A549 (cell line): ENCODE data around the gene CACNA2D2. TPM values are rescaled to one million over a fixed set of nuclear protein-coding genes. Genes with fewer than 3 reads are reported as not detected.

Experiments used
- ATAC-seq, 2 experiments: fragments of 200-7000 bp in 1 of 2; fragments of >200 bp in 1 of 2; cut with Nextera tagmentation in 1 of 2; cut with Tn5 transposase in 1 of 2; 3 replicates each; pipeline versions ENCODE4 v1.8.0 to v1.9.1; 2018 to 2020; ENCODE audit warnings: mild to moderate bottlenecking in 1 of 2, moderate library complexity in 1 of 2
- CTCF ChIA-PET: fragments of 300-600 bp; sonication (Branson Sonifier 250); formaldehyde crosslinking; extraction: SDS; loops from one replicate; lab custom pipeline; 2021; ENCODE audit warnings: antibody characterized with exemption, inconsistent platforms; lab: Yijun Ruan, JAX
- POLR2A ChIA-PET: fragments of 350-600 bp; formaldehyde crosslinking; extraction: SDS; loops from one replicate; lab custom pipeline; 2021; ENCODE audit warnings: antibody characterized with exemption, inconsistent platforms; lab: Yijun Ruan, JAX
- DNase-seq, 2 experiments: peaks; one replicate each; pipeline versions ENCODE4 v3.0.0 to v3.0.0-alpha.2; 2011 to 2016; ENCODE audit warnings: low read depth in 1 of 2, low spot score in 1 of 2
- FAIRE-seq: peaks from 2 replicates; lab custom pipeline; 2011; peaks lifted over from hg19 to GRCh38; lab: Jason Lieb, UNC
- H3K27ac ChIP-seq, 2 experiments: fragments of >200 bp; sonication (Bioruptor Twin); formaldehyde crosslinking; 3 replicates each; pipeline ENCODE4 v1.5.1; 2016 to 2017
- H3K4me1 ChIP-seq: fragments of >200 bp; sonication (Bioruptor Twin); formaldehyde crosslinking; 3 replicates; pipeline ENCODE4 v1.6.1; 2016
- H3K4me2 ChIP-seq: fragments of >200 bp; sonication (Bioruptor Twin); formaldehyde crosslinking; 3 replicates; pipeline ENCODE4 v1.6.1; 2016
- H3K4me3 ChIP-seq: fragments of >200 bp; sonication (Bioruptor Twin); formaldehyde crosslinking; 3 replicates; pipeline ENCODE4 v1.5.1; 2016
- H3K9me3 ChIP-seq: fragments of >200 bp; sonication (Bioruptor Twin); formaldehyde crosslinking; 3 replicates; pipeline ENCODE4 v1.6.1; 2016
- BCL3 ChIP-seq: fragments of >200 bp; sonication (Bioruptor Twin); formaldehyde crosslinking; IDR thresholded peaks from 3 replicates; pipeline ENCODE4 v1.6.1; 2016
- CBX2 ChIP-seq: fragments of 200-600 bp; sonication (generic); IDR thresholded peaks from 2 replicates; pipeline ENCODE4 v1.6.1; 2016; ENCODE audit warnings: low read depth, mild to moderate bottlenecking, borderline replicate concordance
- CHD2 ChIP-seq: fragments of 150-350 bp; IDR thresholded peaks from 2 replicates; pipeline ENCODE4 v1.6.1; 2014; ENCODE audit warnings: low read length; ENCODE audit not compliant: partially characterized antibody
- FOXS1 ChIP-seq: fragments of 250-450 bp; sonication (Bioruptor Pico); IDR thresholded peaks from 2 replicates; pipeline ENCODE4 v1.5.0; 2020; ENCODE audit warnings: mild to moderate bottlenecking, moderate library complexity
- HOXB5 ChIP-seq: fragments of 250-450 bp; sonication (Bioruptor Pico); IDR thresholded peaks from 2 replicates; pipeline ENCODE4 v1.5.0; 2020; ENCODE audit warnings: mild to moderate bottlenecking, moderate library complexity
- JUNB ChIP-seq: fragments of >200 bp; sonication (Bioruptor Twin); formaldehyde crosslinking; IDR thresholded peaks from 2 replicates; pipeline ENCODE4 v1.6.1; 2016
- KDM1A ChIP-seq: fragments of 200-600 bp; sonication (generic); IDR thresholded peaks from 2 replicates; pipeline ENCODE4 v1.6.1; 2016; ENCODE audit warnings: low read depth, mild to moderate bottlenecking
- MAFK ChIP-seq: fragments of 450-650 bp; IDR thresholded peaks from 2 replicates; pipeline ENCODE4 v1.6.1; 2014; ENCODE audit not compliant: partially characterized antibody
- MAX ChIP-seq: IDR thresholded peaks from 2 replicates; pipeline ENCODE4 v1.6.1; 2012
- MYC ChIP-seq: IDR thresholded peaks from 2 replicates; pipeline ENCODE4 v1.6.1; 2012; ENCODE audit warnings: mild to moderate bottlenecking, inconsistent platforms, low read length, improper control_type of control experiment, borderline replicate concordance
- NFE2L2 ChIP-seq: fragments of 150-350 bp; conservative IDR thresholded peaks from 2 replicates; pipeline ENCODE4 v1.6.1; 2014; ENCODE audit warnings: low read length
- POLR2A ChIP-seq: IDR thresholded peaks from 2 replicates; pipeline ENCODE4 v1.6.1; 2012; ENCODE audit warnings: mild to moderate bottlenecking, low read length
- RARB ChIP-seq: fragments of 250-450 bp; sonication (Bioruptor Pico); IDR thresholded peaks from 2 replicates; pipeline ENCODE4 v1.8.0; 2021; ENCODE audit warnings: mild to moderate bottlenecking, moderate library complexity
- RCOR1 ChIP-seq: fragments of 150-350 bp; IDR thresholded peaks from 2 replicates; pipeline ENCODE4 v1.6.1; 2014; ENCODE audit warnings: antibody characterized with exemption, low read length, low read depth
- RFX5 ChIP-seq: fragments of 450-650 bp; IDR thresholded peaks from 2 replicates; pipeline ENCODE4 v1.7.1; 2014; ENCODE audit warnings: antibody characterized with exemption, mild to moderate bottlenecking, moderate library complexity
- SMC3 ChIP-seq: fragments of >200 bp; sonication (Bioruptor Twin); formaldehyde crosslinking; IDR thresholded peaks from 3 replicates; pipeline ENCODE4 v1.6.1; 2018; ENCODE audit warnings: inconsistent platforms
- USF2 ChIP-seq: fragments of 450-650 bp; IDR thresholded peaks from 2 replicates; pipeline ENCODE4 v1.6.1; 2014; ENCODE audit warnings: antibody characterized with exemption
- ZC3H11A ChIP-seq: fragments of 450-650 bp; IDR thresholded peaks from 2 replicates; pipeline ENCODE4 v1.6.1; 2014; ENCODE audit warnings: antibody characterized with exemption, mild to moderate bottlenecking
- ZNF302 ChIP-seq: fragments of 250-450 bp; sonication (Bioruptor Pico); IDR thresholded peaks from 2 replicates; pipeline ENCODE4 v1.9.0; 2021; ENCODE audit warnings: inconsistent platforms, mild to moderate bottlenecking, moderate library complexity
- WGBS: methylation state at CpG from one replicate; pipeline ENCODE4 v1.1.6; 2017; ENCODE audit errors: missing lambda C conversion rate; 5-methylcytosine and 5-hydroxymethylcytosine counted together
- polyA minus RNA-seq: library from RNA; depleted of rRNA, polyadenylated mRNA; stranded (reverse); fragments of >200 nt; gene quantifications from 2 replicates; pipeline ENCODE4 v1.2.3, GENCODE V29; 2011; rRNA and poly(A)+ RNA removed
- polyA plus RNA-seq, 4 experiments: library from polyadenylated mRNA; depleted of rRNA in 3 of 4; stranded (reverse); fragments of >200 nt; fragmentation: RNase III in 1 of 4; extraction: RNeasy Plus Mini Kit Qiagen cat#74134 plus additional on column Dnase treatment in 1 of 4; gene quantifications; 2 replicates in 3 of 4; 3 replicates in 1 of 4; pipeline ENCODE4 v1.2.3, GENCODE V29; 2011 to 2017

CACNA2D2 gene
- 0.21 and 0.22 TPM in 2 replicates for polyA plus RNA-seq (2011; rRNA removed)
- 0.20 and 0.21 TPM in 2 replicates for polyA plus RNA-seq (2012; cell fraction: cytosol; rRNA removed)
- polyA plus RNA-seq (2012; cell fraction: nucleus; rRNA removed): 0.65 and 0.67 TPM in 2 replicates
- 0.41 to 0.75 TPM (median 0.55 TPM) in 3 replicates for polyA plus RNA-seq (2017; fragmentation: RNase III; extraction: RNeasy Plus Mini Kit Qiagen cat#74134 plus additional on column Dnase treatment)
- polyA minus RNA-seq: 0.58 TPM in 1 of 2 replicates, not detected in the other

- CTCF ChIA-PET: no interaction called here
- Histone ChIP-seq H3K4me3 (peak within 1 kb of the TSS; percentile 67), H3K27ac (peak within 1 kb of the TSS; percentile 57 to 80; a peak in 5 of 6 replicates), H3K4me2 (peak within 1 kb of the TSS; percentile 94), H3K9me3 (no peaks in the 10 kb centered on the region), H3K4me1 (0 out of 3 replicates have a peak, but pooled peaks cover 3% of the 10 kb centered on the region)
- ATAC-seq (peak; percentile 60 to 73; a peak in 5 of 6 replicates), FAIRE-seq (no peak), DNase-seq (peak; percentile 25 to 33)
- POLR2A ChIA-PET: no interaction called here
- peak; percentile 52 for TF ChIP-seq POLR2A
- TF ChIP-seq FOXS1 (CRISPR knock-in tag): no peak
- WGBS: no CpG with 5 or more reads among the region's 71 CpGs
Measured at GRCh38 chr3:50503504-50504342, at the start of gene CACNA2D2. Gene CACNA2D2, minus strand, starts transcription at chr3:50503634. Its CDS starts 211 bp downstream, at chr3:50503423.

- no peak for DNase-seq
- H3K4me1 ChIP-seq: no peaks in the 10 kb centered on the region
- 77% methylated on average over 5 of the region's 9 CpGs for WGBS
- FAIRE-seq: no peak
- no peak overlapping the region for H3K4me2 ChIP-seq
- ChIA-PET CTCF (interaction anchor here (0.8 to 3.4 kb wide), 3 partner anchors 10 to 61 kb away, joined by 3 to 16 read pairs (median 3); no protein-coding TSS in a partner anchor), POLR2A (no interaction called here)
- no peaks in the 10 kb centered on the region for H3K9me3 ChIP-seq
- no peak for ATAC-seq
- no peak overlapping the region for H3K4me3 ChIP-seq
- H3K27ac ChIP-seq: no peak overlapping the region
- TF ChIP-seq RFX5 (no peak), CBX2 (no peak), MYC (no peak), HOXB5 (CRISPR knock-in tag) (no peak), ZC3H11A (no peak), ZNF302 (CRISPR knock-in tag) (no peak), FOXS1 (CRISPR knock-in tag) (no peak)
Measured at GRCh38 chr3:50552598-50552997, 49.2 kb upstream of the CACNA2D2 start.

GRCh38 chr3:50551681-50552435, 48.4 kb upstream of the CACNA2D2 start:
- ATAC-seq (no peak; a peak in 1 of 6 replicates), FAIRE-seq (no peak), DNase-seq (no peak)
- H3K4me3 ChIP-seq: no peak overlapping the region
- no peaks in the 10 kb centered on the region for H3K9me3 ChIP-seq
- POLR2A ChIA-PET: no interaction called here
- H3K4me2 ChIP-seq: no peak overlapping the region
- no peak overlapping the region for H3K27ac ChIP-seq
- no peaks in the 10 kb centered on the region for H3K4me1 ChIP-seq
- CTCF ChIA-PET: interaction anchor here (0.8 to 3.7 kb wide), 11 partner anchors 9 to 204 kb away, joined by 3 to 39 read pairs (median 3); partner anchors contain the start of gene MAPKAPK3
- no peak for TF ChIP-seq JUNB
- no peak for TF ChIP-seq RARB (CRISPR knock-in tag)
- TF ChIP-seq FOXS1 (CRISPR knock-in tag): no peak
- TF ChIP-seq BCL3: no peak
- no peak for TF ChIP-seq CHD2
- 48% methylated on average over 6 of the region's 7 CpGs for WGBS

- FAIRE-seq (no peak), DNase-seq (no peak), ATAC-seq (no peak)
- H3K4me3 ChIP-seq: no peak overlapping the region
- no peak overlapping the region for H3K27ac ChIP-seq
- ChIA-PET CTCF (interaction anchor here (0.7 to 3.7 kb wide), 18 partner anchors 9 to 203 kb away, joined by 3 to 39 read pairs (median 4); partner anchors contain the start of genes C3orf18, CYB561D2, MAPKAPK3 and NPRL2), POLR2A (no interaction called here)
- 31% methylated on average over 7 of the region's 9 CpGs for WGBS
- no peak for TF ChIP-seq NFE2L2
- TF ChIP-seq MAX: no peak
- no peak for TF ChIP-seq KDM1A
- no peak for TF ChIP-seq MAFK
- TF ChIP-seq RCOR1: no peak
- no peak for TF ChIP-seq USF2
- no peak for TF ChIP-seq SMC3
- TF ChIP-seq RFX5: no peak
- H3K9me3 ChIP-seq: no peaks in the 10 kb centered on the region
- H3K4me1 ChIP-seq: no peaks in the 10 kb centered on the region
- no peak overlapping the region for H3K4me2 ChIP-seq
Measured at GRCh38 chr3:50551054-50551659, 47.7 kb upstream of the CACNA2D2 start.
